Activated naive CD8-positive, alpha-beta T cell treated with anti-CD3 and anti-CD28 coated beads, Interleukin-2, amount 50 U/mL, for 16 hours (primary cell): ENCODE results near the gene MYADML2.
"Not testable (repeated sequence)": the region's sequence is repeated elsewhere in the genome, so short reads cannot be mapped to it uniquely, and the experiment has no call there.

Experiments used
- DNase-seq: peaks from one replicate; pipeline ENCODE4 v3.0.0-alpha.2; 2020; ENCODE audit warnings: low read depth, low spot score

Gene MYADML2

GRCh38 chr17:81947189-81947588 is at the start of gene MYADML2:
TSS of gene MYADML2 (minus strand) at chr17:81947233. CDS start at chr17:81941741, 5,492 bp downstream.
- DNase-seq = no peak

DNA sequence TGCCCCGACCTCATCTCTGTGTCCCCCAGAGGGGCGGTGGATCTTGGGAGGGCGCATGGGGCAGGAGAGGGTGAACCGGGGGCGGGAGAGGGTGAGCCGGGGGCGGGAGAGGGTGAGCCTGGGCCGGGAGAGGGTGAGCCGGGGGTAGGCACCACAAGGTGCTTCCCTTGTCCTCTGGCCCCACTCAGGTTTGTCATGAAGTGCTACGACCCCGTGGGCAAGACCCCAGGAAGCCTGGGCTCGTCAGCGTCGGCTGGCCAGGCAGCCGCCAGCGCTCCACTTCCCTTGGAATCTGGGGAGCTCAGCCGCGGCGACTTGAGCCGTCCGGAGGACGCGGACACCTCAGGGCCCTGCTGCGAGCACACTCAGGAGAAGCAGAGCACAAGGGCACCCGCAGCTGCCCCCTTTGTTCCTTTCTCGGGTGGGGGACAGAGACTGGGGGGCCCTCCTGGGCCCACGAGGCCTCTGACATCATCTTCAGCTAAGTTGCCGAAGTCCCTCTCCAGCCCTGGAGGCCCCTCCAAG is 49.3 kb upstream of the MYADML2 start:
- DNase-seq = no peak

GRCh38 chr17:81995463-81996231 is 48.6 kb upstream of the MYADML2 start:
- DNase-seq = no peak

- no peak for DNase-seq
These were observed 47.8 kb upstream of the MYADML2 start for GRCh38 chr17:81994593-81995462.

DNA sequence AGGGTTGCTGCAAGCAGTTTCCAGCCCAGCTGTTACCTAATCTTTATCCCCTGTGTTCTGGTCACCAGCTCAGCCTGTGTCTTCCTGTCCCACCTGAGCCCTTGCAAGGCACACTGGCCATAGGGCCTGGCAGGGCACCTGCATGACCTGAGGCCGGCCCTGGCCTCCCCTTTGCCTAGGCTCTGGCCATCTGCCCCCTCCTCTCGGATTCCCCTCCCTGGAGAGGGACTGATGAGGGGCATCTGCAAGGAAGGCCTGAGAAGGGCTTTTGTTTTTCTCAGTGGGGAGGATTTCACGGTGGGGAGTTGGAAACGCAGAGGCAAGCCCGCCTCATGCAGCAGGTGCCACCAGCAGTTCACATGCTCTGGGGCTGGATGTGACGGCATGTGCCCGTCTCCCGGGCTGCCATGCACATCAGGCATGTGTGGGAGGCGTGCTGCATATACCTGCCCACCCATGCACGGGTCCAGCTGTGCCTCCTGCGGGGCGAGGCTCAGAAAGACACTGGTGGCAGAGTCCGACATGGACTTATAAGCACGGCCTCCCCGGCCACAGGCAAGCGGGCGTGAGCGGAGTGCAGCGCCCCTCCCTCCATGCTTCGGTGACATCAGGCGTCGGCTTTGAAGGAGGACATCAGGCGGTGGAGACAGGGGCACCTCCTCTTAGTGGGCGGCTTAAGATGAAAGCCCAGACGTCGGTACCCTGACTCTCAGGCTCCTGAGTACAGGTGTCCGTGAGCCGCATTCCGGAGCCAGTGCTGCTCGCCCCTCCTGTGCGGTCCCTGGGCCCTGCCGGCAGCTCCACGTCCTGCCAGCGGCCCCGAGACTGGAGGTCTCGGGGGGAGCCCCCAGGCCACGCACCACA is 46.9 kb upstream of the MYADML2 start:
- DNase-seq = no peak

DNA sequence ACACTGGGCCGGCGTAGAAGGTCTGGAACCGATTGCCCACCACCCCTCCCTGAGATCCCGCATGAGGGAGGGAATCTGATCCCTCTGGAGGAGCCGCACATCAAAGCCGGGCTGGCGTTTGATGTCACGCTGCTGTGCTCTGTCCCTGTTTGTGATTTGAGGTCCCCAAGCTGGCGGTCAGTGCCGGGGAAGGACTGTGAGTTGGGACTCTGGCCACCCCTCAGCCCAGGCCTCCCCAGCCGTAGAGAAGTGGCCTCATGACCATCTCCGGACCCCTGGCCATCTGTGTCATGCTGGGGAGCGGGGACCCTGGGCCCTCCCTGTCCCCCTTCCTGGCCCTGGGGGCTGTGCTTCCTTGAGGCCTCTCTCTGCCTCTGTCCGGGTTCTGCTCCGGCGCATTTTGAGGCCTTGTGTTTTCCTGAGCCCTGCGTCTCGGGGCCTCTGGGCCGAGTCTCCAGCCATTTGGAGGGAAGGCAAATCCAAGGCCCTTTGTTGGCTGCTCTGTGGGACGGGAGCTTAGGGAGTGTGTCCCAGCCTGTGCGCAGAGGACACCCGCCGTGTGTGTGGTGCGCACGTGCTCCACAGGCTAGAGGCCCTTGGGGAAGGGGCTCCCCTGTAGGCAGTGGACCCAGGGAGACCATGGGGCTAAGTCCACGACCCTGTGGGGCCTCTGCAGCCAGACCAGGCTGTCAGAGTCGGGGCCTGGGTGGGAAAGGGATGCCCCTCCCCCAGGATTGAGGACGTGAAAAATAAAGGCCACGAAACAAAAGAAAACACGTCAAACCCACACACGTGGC is 45.5 kb upstream of the MYADML2 start:
- DNase-seq = no peak

GRCh38 chr17:81991684-81992305 is 44.8 kb upstream of the MYADML2 start:
- DNase-seq = no peak

- DNase-seq = no peak
These were observed 44.0 kb upstream of the MYADML2 start for GRCh38 chr17:81990836-81991683.

DNA sequence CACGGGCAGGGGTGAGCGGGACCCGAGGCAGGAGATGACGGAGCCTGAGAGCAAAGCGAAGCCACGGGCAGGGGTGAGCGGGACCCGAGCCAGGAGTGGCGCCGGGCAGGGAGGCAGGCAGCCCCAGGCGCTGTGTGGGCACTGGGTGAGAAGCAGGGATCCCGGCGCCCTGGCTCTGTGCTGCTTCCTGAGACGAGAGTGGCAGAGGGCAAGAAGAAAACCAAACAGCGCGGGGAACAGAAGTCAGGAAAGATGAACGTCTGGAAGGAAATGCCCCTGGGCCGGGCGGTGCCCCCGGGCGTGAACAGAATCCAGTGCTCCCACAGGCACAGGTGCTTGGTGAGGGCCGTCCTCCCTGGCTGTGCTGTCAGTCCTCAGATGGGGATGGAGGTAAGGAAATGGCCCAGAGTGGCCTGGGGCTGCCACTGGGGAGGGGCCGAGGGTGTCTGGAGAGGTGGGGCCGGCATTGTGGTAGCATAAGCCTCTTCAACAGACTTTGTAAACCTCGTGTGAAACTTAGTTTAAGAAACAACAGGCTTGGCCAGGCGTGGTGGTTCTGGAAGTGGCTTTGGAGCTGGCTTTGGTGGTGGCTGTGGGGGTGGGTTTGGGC is 40.2 kb upstream of the MYADML2 start:
- DNase-seq = no peak

- DNase-seq = no peak
These were observed 39.6 kb upstream of the MYADML2 start for GRCh38 chr17:81986606-81987005.

DNA sequence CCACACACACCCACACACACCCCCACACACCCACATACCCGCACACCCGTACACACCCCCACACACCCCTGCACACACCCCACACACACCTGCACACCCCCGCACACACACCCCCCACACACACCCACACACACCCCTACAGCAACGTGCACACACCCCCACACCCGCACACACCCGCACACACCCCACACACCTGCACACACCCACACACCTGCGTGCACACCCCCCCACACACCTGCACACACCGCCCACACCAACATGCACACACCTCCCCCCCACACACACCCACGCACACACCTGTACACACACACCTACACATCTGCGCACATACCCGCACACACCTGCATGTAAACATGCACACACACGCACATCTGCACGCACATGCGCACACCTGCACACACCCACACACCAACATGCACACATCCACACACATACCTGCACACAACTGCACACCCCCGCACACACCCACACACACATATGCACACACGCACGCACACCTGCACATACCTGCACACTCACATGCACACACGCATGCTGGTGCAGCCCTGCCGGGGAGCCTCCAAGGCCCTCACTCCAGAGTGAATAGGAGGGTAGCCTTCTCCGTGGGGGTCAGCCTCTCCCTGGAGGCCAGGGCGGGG is 37.9 kb upstream of the MYADML2 start:
- DNase-seq = no peak

DNA sequence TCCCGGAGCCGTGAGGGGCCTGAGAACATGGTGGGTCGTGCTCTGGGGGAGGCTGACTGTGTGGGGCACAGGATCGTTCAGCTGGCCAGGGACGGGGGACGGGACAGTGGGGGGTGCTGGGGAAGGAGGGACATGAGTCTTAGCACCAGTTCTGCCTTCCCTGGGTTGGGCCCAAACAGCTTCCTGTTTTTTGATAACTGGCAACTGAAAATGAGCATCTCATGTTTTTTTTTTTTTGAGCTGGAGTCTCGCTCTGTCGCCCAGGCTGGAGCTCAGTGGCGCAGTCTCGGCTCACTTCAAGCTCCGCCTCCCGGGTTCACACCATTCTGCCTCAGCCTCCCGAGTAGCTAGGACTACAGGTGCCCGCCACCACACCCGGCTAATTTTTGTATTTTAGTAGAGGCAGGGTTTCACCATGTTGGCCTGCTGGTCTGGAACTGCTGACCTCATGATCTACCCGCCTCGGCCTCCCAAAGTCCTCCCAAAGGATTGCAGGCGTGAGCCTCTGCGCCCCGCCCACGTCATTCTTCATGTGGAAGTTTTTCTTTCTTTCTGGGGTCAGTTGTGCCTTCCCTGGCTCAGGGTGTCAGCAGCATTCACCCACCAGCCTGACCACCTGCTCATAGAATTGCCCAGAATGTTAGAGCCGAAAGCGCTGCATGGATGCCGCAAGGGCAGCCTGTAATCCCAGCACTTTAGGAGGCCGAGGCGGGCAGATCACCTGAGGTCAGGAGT is 36.8 kb upstream of the MYADML2 start:
- no peak for DNase-seq

DNA sequence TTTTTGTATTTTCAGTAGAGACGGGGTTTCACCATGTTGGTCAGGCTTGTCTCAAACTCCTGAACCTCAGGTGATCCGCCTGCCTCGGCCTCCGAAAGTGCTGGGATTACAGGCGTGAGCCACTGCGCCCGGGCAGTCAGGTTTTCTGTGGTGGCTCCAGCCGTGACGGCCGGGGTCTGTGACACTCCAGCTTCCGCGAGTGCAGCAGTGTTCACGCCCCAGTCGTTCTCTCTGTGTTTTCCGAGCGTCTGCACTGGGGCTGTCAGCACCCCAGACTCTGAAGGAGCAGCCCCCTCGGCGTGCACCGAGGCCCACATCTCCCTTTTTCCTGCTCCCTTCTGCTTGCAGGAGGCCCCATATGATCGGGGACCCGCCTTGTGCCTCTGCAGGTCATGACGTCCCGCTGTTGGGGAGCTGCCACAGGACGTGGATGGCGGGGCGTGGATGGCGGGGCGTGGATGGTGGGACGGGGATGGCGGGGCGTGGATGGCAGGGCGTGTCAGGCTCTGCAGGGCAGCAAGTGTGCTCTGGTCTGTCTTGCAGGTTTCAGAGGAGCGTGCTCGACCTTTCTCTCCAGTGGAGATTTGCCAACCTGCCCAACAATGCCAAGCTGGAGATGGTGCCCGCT is 36.1 kb upstream of the MYADML2 start:
- DNase-seq = no peak

- DNase-seq = not testable (repeated sequence)
These were observed 34.5 kb upstream of the MYADML2 start for GRCh38 chr17:81981511-81981910.

DNA sequence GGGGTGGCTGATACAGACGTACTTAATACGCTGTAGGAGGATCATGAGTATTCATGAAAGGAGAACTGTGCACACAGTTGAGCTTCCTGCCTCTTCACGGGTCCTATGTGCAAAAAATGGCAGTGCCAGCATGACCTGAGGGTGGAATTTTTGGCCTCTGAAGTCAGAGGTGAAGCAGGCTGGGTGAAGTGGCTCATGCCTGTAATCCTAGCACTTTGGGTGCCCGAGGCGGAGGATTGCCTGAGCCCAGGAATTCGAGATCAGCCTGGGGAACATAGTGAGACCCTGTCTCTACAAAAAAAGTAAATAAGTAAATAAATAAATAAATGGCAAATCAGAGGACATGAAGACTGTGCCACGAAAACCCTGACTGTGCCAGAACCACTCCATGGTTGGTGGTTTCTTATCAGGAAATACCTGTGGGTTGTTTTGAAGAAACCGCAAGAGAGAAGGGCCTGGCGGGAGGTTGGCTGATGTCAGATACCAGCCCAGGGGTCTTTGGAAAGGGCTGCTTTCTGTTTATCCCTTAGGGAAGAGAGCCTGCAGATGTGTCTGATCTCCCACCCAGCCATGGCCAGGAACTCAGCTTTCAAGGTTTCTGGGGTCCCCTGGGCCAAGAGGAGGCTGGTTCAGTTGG is 33.8 kb upstream of the MYADML2 start:
- DNase-seq = no peak

DNA sequence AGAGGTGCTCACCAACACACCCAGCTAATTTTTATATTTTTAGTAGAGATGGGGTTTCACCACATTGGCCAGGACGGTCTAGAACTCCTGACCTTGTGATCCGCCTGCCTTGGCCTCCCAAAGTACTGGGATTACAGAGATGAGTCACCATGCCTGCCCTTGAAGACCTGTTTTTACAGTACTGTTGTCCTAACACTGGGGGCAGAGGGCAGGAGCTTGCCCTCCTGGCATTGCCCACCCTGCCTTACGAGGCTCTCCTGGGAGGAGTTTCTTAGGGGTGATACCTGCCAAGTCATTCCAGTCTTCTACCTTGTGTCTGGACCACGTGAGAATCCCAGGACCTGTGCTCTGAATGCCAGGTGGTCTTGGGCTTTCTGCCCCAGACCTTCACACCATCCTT is 33.1 kb upstream of the MYADML2 start:
- no peak for DNase-seq
